ENCODE measurements around the gene PIP4K2A.
"Not testable (repeated sequence)": the region's sequence is repeated elsewhere in the genome, so short reads cannot be mapped to it uniquely, and the experiment has no call there.

Gene PIP4K2A

DNA sequence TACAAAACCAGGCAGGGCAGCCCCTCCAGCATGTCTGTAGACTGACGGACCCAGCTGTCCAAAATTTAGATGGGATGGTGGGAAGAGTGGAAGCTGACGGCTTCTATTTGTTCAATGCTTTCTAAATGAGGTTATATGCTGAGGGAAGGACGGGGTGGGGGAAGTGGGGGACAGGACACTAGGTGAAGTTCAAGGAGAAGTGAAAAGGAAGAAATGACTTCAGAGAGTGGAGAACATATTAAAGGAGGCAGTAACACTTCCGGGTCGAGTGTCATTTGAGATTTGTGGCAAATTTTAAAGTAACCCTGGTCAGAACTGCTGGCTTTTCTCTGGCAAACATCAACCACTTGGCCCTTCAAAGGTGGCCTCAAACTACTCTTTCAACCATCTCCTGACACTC, 9.4 kb downstream of the PIP4K2A start:
- Histone ChIP-seq H3K9me3 (replicated peaks; ENCODE audit: low read length) (no peaks in the 10 kb centered on the region), H3K9ac (ENCODE audit: low read depth, low read length) (no peak overlapping the region), H3K27me3 (ENCODE audit: control insufficient read depth, insufficient read depth, low read length) (no peaks in the 10 kb centered on the region), H3K4me1 (ENCODE audit: control insufficient read depth, insufficient read depth, low read length) (no peaks in the 10 kb centered on the region), H3K4me3 (ENCODE audit: low read length) (no peak overlapping the region), H3K4me2 (ENCODE audit: low read length) (no peak overlapping the region), H3K36me3 (ENCODE audit: insufficient read depth, low read length) (no peaks in the 10 kb centered on the region)

DNA sequence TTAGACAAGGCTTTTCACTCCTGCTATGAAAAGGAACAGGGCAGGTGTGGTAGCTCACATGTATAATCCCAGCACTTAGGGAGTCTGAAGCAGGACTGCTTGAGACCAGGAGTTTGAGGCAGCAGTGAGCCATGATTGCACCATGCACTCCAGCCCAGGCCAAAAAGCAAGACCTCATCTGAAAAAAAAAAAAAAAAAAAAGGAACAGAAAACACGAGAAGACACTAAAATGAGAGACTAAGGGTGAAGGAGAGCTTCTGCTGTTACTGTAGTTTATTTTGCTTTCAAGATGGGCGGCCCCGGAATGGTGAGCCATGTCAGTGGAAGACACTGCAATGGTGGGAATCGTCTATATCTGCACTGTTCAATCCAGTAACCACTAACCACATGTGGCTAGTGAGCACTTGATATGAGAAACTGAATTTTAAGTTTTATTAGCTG, 9.9 kb downstream of the PIP4K2A start:
- H3K4me2 ChIP-seq (ENCODE audit: low read length): no peak overlapping the region
- no peak overlapping the region for H3K9ac ChIP-seq (ENCODE audit: low read depth, low read length)
- H3K27me3 ChIP-seq (ENCODE audit: control insufficient read depth, insufficient read depth, low read length): no peaks in the 10 kb centered on the region
- no peaks in the 10 kb centered on the region for H3K36me3 ChIP-seq (ENCODE audit: insufficient read depth, low read length)
- no peak overlapping the region for H3K4me3 ChIP-seq (ENCODE audit: low read length)
- H3K9me3 ChIP-seq (replicated peaks; ENCODE audit: low read length): no peaks in the 10 kb centered on the region
- no peaks in the 10 kb centered on the region for H3K4me1 ChIP-seq (ENCODE audit: control insufficient read depth, insufficient read depth, low read length)

DNA sequence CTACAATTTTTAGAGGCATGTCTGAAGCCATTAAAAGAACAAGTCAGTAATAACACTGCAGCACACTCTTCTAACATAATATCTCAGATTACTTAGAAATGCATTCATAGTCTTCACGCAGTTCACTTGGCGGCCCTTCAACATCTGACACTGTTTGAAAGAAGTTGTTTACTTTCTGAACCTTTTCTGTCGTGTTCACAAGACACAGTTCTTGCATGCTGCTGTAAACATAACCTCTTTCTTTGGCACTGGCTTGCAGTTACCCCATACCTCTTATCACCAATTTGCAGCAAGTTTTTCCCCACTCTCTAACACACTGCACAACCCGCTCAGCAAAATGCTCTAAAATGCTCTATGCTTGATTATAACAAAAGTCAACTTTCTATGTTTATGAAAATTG, 12.0 kb downstream of the PIP4K2A start:
- Histone ChIP-seq H3K27me3 (ENCODE audit: control insufficient read depth, insufficient read depth, low read length) (no peaks in the 10 kb centered on the region), H3K36me3 (ENCODE audit: insufficient read depth, low read length) (no peaks in the 10 kb centered on the region), H3K9me3 (replicated peaks; ENCODE audit: low read length) (no peaks in the 10 kb centered on the region), H3K4me1 (ENCODE audit: control insufficient read depth, insufficient read depth, low read length) (no peaks in the 10 kb centered on the region), H3K9ac (ENCODE audit: low read depth, low read length) (no peak overlapping the region), H3K4me2 (ENCODE audit: low read length) (no peak overlapping the region), H3K4me3 (ENCODE audit: low read length) (no peak overlapping the region)

DNA sequence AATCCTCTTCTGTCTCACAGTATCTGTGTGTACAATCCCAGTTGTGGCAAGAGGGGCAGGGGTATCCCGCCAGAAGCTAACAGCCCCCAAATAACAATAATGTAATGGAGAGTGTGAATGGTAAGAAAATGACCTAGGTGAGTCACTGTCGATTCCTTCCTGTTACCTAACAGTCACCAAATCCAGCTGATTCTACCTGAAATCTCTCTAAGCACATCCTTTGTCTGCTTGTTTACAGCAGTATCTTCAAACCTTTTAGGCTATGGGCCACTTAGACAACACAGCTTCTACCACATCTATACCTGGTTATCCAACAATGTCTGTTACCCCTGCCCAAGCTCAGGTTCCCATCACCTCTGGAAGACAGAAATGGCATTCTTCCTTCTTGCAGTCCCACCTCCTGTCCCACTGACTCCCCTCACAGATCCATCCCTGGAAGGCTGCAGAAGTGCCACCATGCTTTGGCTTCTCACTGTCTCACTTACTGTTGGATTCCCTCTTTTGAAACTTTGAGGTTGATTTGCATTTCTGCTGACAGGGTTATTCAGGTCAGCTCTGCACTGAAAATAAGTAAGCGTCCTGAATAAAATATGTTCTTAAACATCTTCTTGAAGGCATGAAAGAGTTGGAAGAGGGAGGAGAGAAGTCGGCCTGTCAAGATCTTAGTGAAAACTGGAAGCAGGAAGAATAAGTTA, 13.1 kb downstream of the PIP4K2A start:
- no peak overlapping the region for H3K9ac ChIP-seq (ENCODE audit: low read depth, low read length)
- H3K4me2 ChIP-seq (ENCODE audit: low read length): no peak overlapping the region
- H3K27me3 ChIP-seq (ENCODE audit: control insufficient read depth, insufficient read depth, low read length): no peaks in the 10 kb centered on the region
- H3K4me3 ChIP-seq (ENCODE audit: low read length): no peak overlapping the region
- no peaks in the 10 kb centered on the region for H3K9me3 ChIP-seq (replicated peaks; ENCODE audit: low read length)
- no peaks in the 10 kb centered on the region for H3K36me3 ChIP-seq (ENCODE audit: insufficient read depth, low read length)
- no peaks in the 10 kb centered on the region for H3K4me1 ChIP-seq (ENCODE audit: control insufficient read depth, insufficient read depth, low read length)

DNA sequence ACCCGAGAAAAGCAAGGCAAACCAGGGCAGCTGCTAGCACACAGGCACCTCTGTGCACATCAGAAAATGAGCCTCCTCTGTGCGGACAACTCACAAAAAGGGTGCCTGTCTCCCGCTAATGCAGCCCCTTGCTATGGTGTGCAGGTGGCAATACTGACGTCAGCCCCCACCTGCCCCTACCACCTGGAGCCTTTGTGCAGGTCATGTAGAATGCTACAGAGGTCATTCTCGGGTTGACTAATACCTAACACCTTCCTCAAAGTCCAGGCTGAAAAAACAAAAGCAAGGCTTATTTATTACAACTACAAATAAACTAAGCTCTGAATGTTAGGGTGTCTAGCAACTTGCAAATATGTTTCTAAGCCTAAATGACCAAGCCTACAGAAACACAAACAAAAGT, 13.9 kb downstream of the PIP4K2A start:
- Histone ChIP-seq H3K4me1 (ENCODE audit: control insufficient read depth, insufficient read depth, low read length) (no peaks in the 10 kb centered on the region), H3K27me3 (ENCODE audit: control insufficient read depth, insufficient read depth, low read length) (no peaks in the 10 kb centered on the region), H3K4me3 (ENCODE audit: low read length) (no peak overlapping the region), H3K4me2 (ENCODE audit: low read length) (no peak overlapping the region), H3K9me3 (replicated peaks; ENCODE audit: low read length) (no peaks in the 10 kb centered on the region), H3K9ac (ENCODE audit: low read depth, low read length) (no peak overlapping the region), H3K36me3 (ENCODE audit: insufficient read depth, low read length) (no peaks in the 10 kb centered on the region)

DNA sequence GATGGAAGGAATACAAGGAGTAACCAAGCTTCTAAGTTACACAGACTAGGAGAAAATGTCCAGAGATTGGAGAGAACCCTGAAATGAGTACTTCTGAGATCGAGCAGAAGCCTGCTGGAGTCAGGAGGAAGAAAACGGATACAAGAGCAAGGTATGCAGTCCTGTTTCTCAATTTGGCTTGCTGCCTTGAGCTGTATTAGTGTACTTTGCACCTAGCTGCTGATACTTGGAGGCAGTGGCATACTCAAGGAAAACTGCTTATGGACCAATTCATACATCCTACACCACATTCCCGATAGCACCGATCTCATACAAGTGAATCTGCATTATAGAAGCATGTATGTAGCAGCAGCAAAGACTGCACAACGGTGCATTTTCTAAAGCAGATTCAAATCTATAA, 14.4 kb downstream of the PIP4K2A start:
- no peaks in the 10 kb centered on the region for H3K27me3 ChIP-seq (ENCODE audit: control insufficient read depth, insufficient read depth, low read length)
- H3K4me2 ChIP-seq (ENCODE audit: low read length): no peak overlapping the region
- H3K9ac ChIP-seq (ENCODE audit: low read depth, low read length): no peak overlapping the region
- H3K9me3 ChIP-seq (replicated peaks; ENCODE audit: low read length): no peaks in the 10 kb centered on the region
- no peaks in the 10 kb centered on the region for H3K4me1 ChIP-seq (ENCODE audit: control insufficient read depth, insufficient read depth, low read length)
- no peak overlapping the region for H3K4me3 ChIP-seq (ENCODE audit: low read length)
- no peaks in the 10 kb centered on the region for H3K36me3 ChIP-seq (ENCODE audit: insufficient read depth, low read length)

DNA sequence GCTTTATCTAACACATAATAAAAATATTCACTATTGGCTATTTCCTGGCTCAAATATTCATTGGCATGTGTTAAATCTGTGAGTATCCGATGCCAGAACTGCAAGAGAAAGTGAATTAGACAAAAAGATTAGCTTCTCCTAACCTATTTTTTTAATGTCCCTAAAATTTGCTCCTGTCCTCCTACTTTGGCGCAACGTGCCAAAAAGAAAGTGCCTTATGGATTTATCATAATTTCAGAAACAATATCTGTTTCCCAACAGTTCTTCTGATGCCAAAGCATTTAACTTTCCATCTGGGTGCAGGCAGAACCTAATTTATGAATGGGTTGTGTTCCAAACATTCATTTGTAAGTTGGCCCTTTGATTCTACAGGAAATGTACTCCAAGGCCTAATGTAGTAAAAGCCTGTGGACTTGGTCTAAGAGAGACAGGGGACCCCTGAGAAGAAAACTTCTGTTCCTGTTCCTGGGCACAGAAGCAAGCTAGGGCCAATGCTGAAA, 15.4 kb downstream of the PIP4K2A start:
- Histone ChIP-seq H3K9me3 (replicated peaks; ENCODE audit: low read length) (no peaks in the 10 kb centered on the region), H3K4me1 (ENCODE audit: control insufficient read depth, insufficient read depth, low read length) (peaks cover 1% of the 10 kb centered on the region), H3K27me3 (ENCODE audit: control insufficient read depth, insufficient read depth, low read length) (no peaks in the 10 kb centered on the region), H3K9ac (ENCODE audit: low read depth, low read length) (no peak overlapping the region), H3K36me3 (ENCODE audit: insufficient read depth, low read length) (no peaks in the 10 kb centered on the region), H3K4me2 (ENCODE audit: low read length) (no peak overlapping the region), H3K4me3 (ENCODE audit: low read length) (no peak overlapping the region)

DNA sequence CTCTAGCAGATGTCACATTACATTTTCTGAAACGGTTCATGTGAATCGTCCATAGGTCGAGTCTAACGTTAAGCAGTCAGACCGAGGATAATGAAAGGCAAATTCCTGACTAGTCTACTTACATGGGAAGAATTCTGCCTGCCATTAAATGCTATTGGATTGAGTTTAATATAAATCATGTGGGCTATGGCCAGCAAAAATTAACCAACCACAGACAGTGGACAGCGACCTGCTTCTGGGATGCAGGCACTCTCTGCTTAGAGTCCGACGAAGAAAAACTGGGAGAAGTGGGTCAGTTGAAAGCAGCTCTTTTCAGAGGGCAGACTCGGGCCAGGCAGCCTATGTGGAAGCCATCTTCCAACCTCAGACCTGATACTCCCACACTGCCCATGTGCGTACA, 16.6 kb downstream of the PIP4K2A start:
- H3K9ac ChIP-seq (ENCODE audit: low read depth, low read length): no peak overlapping the region
- no peaks in the 10 kb centered on the region for H3K9me3 ChIP-seq (replicated peaks; ENCODE audit: low read length)
- H3K4me3 ChIP-seq (ENCODE audit: low read length): no peak overlapping the region
- no peak overlapping the region for H3K4me2 ChIP-seq (ENCODE audit: low read length)
- peaks cover 11% of the 10 kb centered on the region for H3K4me1 ChIP-seq (ENCODE audit: control insufficient read depth, insufficient read depth, low read length)
- H3K27me3 ChIP-seq (ENCODE audit: control insufficient read depth, insufficient read depth, low read length): no peaks in the 10 kb centered on the region
- H3K36me3 ChIP-seq (ENCODE audit: insufficient read depth, low read length): no peaks in the 10 kb centered on the region

DNA sequence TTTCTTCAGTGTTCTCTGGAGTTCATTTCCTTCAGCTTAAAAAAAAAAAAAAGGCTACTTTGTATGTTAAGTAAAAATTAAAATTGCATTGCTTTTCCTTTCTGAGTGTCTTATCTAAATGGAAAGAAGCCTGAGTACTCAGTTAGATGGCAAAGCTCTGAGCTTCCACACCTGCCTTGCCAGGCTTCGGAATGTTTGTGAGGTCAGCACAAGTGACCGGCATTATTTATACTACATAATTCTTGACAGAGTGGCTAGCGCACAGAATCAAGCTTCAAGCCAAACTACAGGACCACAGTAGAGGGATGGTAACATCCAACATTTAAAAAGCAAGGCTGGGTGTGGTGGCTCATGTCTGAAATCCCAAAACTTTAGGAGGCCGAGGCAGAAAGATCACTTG, 17.3 kb downstream of the PIP4K2A start:
- Histone ChIP-seq H3K9me3 (replicated peaks; ENCODE audit: low read length) (no peaks in the 10 kb centered on the region), H3K9ac (ENCODE audit: low read depth, low read length) (no peak overlapping the region), H3K27me3 (ENCODE audit: control insufficient read depth, insufficient read depth, low read length) (no peaks in the 10 kb centered on the region), H3K4me1 (ENCODE audit: control insufficient read depth, insufficient read depth, low read length) (peaks cover 11% of the 10 kb centered on the region), H3K36me3 (ENCODE audit: insufficient read depth, low read length) (no peaks in the 10 kb centered on the region), H3K4me2 (ENCODE audit: low read length) (no peak overlapping the region), H3K4me3 (ENCODE audit: low read length) (no peak overlapping the region)

DNA sequence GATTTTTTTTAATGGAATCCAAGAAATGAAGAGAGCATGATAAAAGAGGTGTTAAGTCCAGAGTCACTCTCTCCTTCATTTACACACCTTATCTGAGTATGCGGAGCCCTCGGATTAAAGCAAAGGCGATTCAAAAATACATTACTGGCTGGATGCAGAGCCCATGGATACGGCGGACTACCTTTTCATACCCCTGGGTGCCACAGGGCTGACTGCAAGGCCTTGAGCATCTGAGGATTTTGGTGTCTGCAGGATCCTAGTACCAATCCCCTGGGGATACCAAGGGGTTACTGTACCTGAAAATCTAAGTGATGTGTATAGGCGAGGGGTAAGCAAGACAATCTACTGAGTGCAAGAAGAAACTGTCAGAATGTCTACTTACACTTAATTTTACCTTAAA, 20.5 kb downstream of the PIP4K2A start:
- no peak overlapping the region for H3K9ac ChIP-seq (ENCODE audit: low read depth, low read length)
- peaks cover 11% of the 10 kb centered on the region for H3K4me1 ChIP-seq (ENCODE audit: control insufficient read depth, insufficient read depth, low read length)
- H3K9me3 ChIP-seq (replicated peaks; ENCODE audit: low read length): no peaks in the 10 kb centered on the region
- H3K4me2 ChIP-seq (ENCODE audit: low read length): no peak overlapping the region
- H3K36me3 ChIP-seq (ENCODE audit: insufficient read depth, low read length): no peaks in the 10 kb centered on the region
- no peak overlapping the region for H3K4me3 ChIP-seq (ENCODE audit: low read length)
- no peaks in the 10 kb centered on the region for H3K27me3 ChIP-seq (ENCODE audit: control insufficient read depth, insufficient read depth, low read length)

DNA sequence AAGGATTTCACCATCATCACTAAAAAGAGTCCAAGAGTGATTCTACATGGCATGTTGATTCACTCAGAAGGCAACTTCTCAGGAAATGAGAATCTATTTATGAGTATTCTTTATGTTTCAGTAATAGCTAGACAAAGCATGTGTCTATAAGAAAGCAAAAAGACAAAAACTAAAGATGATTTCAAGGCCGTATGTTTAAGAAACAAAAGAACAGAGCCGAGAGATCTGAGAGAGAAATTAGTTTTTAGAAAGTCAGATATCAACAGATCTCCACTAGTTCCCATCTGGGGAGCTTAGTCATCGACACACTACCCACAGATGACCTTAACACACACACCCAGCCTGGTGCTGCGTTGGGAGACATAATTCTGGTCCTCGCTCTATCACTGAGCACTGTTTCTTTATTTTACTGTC, 21.0 kb downstream of the PIP4K2A start:
- Histone ChIP-seq H3K4me3 (ENCODE audit: low read length) (no peak overlapping the region), H3K9ac (ENCODE audit: low read depth, low read length) (no peak overlapping the region), H3K4me1 (ENCODE audit: control insufficient read depth, insufficient read depth, low read length) (peaks cover 11% of the 10 kb centered on the region), H3K36me3 (ENCODE audit: insufficient read depth, low read length) (no peaks in the 10 kb centered on the region), H3K9me3 (replicated peaks; ENCODE audit: low read length) (no peaks in the 10 kb centered on the region), H3K4me2 (ENCODE audit: low read length) (no peak overlapping the region), H3K27me3 (ENCODE audit: control insufficient read depth, insufficient read depth, low read length) (no peaks in the 10 kb centered on the region)

DNA sequence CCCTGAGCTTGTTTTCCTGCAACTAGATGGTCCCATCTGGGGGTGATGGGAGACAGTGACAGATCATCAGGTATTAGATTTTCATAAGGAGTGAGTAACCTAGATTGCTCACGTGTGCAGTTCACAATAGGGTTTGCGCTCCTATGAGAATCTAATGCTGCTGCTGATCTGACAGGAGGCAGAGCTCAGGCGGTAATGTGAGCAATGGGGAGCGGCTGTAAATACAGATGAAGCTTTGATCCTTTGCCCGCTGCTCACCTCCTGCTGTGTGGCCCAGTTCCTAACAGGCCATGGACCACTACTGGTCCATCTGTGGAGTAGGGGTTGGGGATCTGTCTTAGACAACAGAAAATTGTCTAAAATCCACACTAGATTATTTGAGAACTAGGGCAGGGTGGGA, 22.3 kb downstream of the PIP4K2A start:
- not testable (repeated sequence) for H3K9me3 ChIP-seq (replicated peaks; ENCODE audit: low read length); H3K27me3 ChIP-seq (ENCODE audit: control insufficient read depth, insufficient read depth, low read length); H3K9ac ChIP-seq (ENCODE audit: low read depth, low read length); H3K4me3 ChIP-seq (ENCODE audit: low read length); H3K36me3 ChIP-seq (ENCODE audit: insufficient read depth, low read length); H3K4me2 ChIP-seq (ENCODE audit: low read length)
- H3K4me1 ChIP-seq (ENCODE audit: control insufficient read depth, insufficient read depth, low read length): peaks cover 11% of the 10 kb centered on the region

All from skeletal muscle satellite cell (primary cell).